ENCODE measurements around the gene DAG1. TPM values are rescaled to one million over a fixed set of nuclear protein-coding genes. Genes with fewer than 3 reads are reported as not detected.

The DAG1 gene
- total and polyA plus RNA-seq, 2 donors (not counting 1 experiment from before 2014, with no cell fraction given): 48.7 TPM

GRCh38 chr3:49570028-49570654, 100.1 kb downstream of the DAG1 start:
- Histone ChIP-seq H3K79me2 (ENCODE audit: control insufficient read depth, insufficient read depth, low read length) (no peaks in the 10 kb centered on the region), H3K27me3 (ENCODE audit: control insufficient read depth, insufficient read depth, low read length) (peaks cover 8% of the 10 kb centered on the region), H3K9ac (ENCODE audit: insufficient read depth, low read length) (no peak overlapping the region), H4K20me1 (ENCODE audit: control insufficient read depth, extremely low read depth, insufficient read depth, low read length) (no peaks in the 10 kb centered on the region), H3K4me2 (ENCODE audit: extremely low read depth, insufficient read depth, low read length) (no peak overlapping the region), H3K9me3 (ENCODE audit: control insufficient read depth, insufficient read depth, low read depth, low read length) (no peaks in the 10 kb centered on the region), H3K4me3 (replicated peaks in 1 of 4; ENCODE audit: control extremely low read depth in 1 of 4, insufficient read depth in 1 of 4, low read depth in 3 of 4, low read length in 4 of 4) (no peak overlapping the region), H3K4me1 (ENCODE audit: control insufficient read depth, extremely low read depth, insufficient read depth, low read length) (no peaks in the 10 kb centered on the region), H3K27ac (ENCODE audit: insufficient read depth, low read length) (no peak overlapping the region), H2AFZ (ENCODE audit: low read length) (no peak overlapping the region), H3K36me3 (ENCODE audit: control insufficient read depth, insufficient read depth, low read length) (no peaks in the 10 kb centered on the region)
- TF ChIP-seq EZH2 (IDR thresholded peaks at IDR 0.05; ENCODE audit: low read length, missing control alignments): no peak
- DNase-seq (ENCODE audit: low read depth in 2 of 2): no peak

GRCh38 chr3:49582177-49582576, 112.1 kb downstream of the DAG1 start:
- Histone ChIP-seq H3K36me3 (ENCODE audit: control insufficient read depth, insufficient read depth, low read length) (no peaks in the 10 kb centered on the region), H3K27ac (ENCODE audit: insufficient read depth, low read length) (no peak overlapping the region), H3K27me3 (ENCODE audit: control insufficient read depth, insufficient read depth, low read length) (no peaks in the 10 kb centered on the region), H3K9me3 (ENCODE audit: control insufficient read depth, insufficient read depth, low read depth, low read length) (no peaks in the 10 kb centered on the region), H2AFZ (ENCODE audit: low read length) (no peak overlapping the region), H3K4me3 (replicated peaks in 1 of 4; ENCODE audit: control extremely low read depth in 1 of 4, insufficient read depth in 1 of 4, low read depth in 3 of 4, low read length in 4 of 4) (no peak overlapping the region), H3K4me1 (ENCODE audit: control insufficient read depth, extremely low read depth, insufficient read depth, low read length) (no peaks in the 10 kb centered on the region), H3K4me2 (ENCODE audit: extremely low read depth, insufficient read depth, low read length) (no peak overlapping the region), H4K20me1 (ENCODE audit: control insufficient read depth, extremely low read depth, insufficient read depth, low read length) (no peaks in the 10 kb centered on the region), H3K9ac (ENCODE audit: insufficient read depth, low read length) (no peak overlapping the region), H3K79me2 (ENCODE audit: control insufficient read depth, insufficient read depth, low read length) (no peaks in the 10 kb centered on the region)
- no peak for TF ChIP-seq EZH2 (IDR thresholded peaks at IDR 0.05; ENCODE audit: low read length, missing control alignments)
- no peak for TF ChIP-seq CTCF (conservative IDR thresholded peaks at IDR 0.05 in 1 of 2, IDR thresholded peaks at IDR 0.05 in 1 of 2; ENCODE audit: low read depth in 1 of 2, low read length in 2 of 2)
- no peak for DNase-seq (ENCODE audit: low read depth in 2 of 2)

Other genes starting within 250 kb of the DAG1 start
- gene C3orf62, start 193.0 kb upstream of the DAG1 start, total RNA-seq: 1.5 TPM in 2 replicates
- gene C3orf62, start 193.0 kb upstream of the DAG1 start, polyA plus RNA-seq: 1.2 and 1.3 TPM in 2 replicates
- 20.3 and 28.7 TPM in 2 replicates for gene USP4, start 130.2 kb upstream of the DAG1 start, total RNA-seq
- 47.1 and 53.9 TPM in 2 replicates for gene USP4, start 130.2 kb upstream of the DAG1 start, polyA plus RNA-seq
- 447 and 456 TPM in 2 replicates for gene GPX1, start 111.9 kb upstream of the DAG1 start, total RNA-seq
- gene GPX1, start 111.9 kb upstream of the DAG1 start, polyA plus RNA-seq: 227 and 428 TPM in 2 replicates
- 352 and 548 TPM in 2 replicates for gene RHOA, start 58.3 kb upstream of the DAG1 start, total RNA-seq
- 727 and 1,002 TPM in 2 replicates for gene RHOA, start 58.3 kb upstream of the DAG1 start, polyA plus RNA-seq
- 14.4 and 34.5 TPM in 2 replicates for gene TCTA, start 57.8 kb upstream of the DAG1 start, total RNA-seq
- gene TCTA, start 57.8 kb upstream of the DAG1 start, polyA plus RNA-seq: 51.6 and 57.8 TPM in 2 replicates
- 0.77 and 2.6 TPM in 2 replicates for gene AMT, start 47.8 kb upstream of the DAG1 start, total RNA-seq
- gene AMT, start 47.8 kb upstream of the DAG1 start, polyA plus RNA-seq: 2.0 and 2.7 TPM in 2 replicates
- gene NICN1, start 40.9 kb upstream of the DAG1 start, total RNA-seq: 3.3 and 5.6 TPM in 2 replicates
- 9.0 and 10.5 TPM in 2 replicates for gene NICN1, start 40.9 kb upstream of the DAG1 start, polyA plus RNA-seq
- gene BSN, start 84.2 kb downstream of the DAG1 start, total RNA-seq: under 0.01 TPM in 2 replicates
- gene BSN, start 84.2 kb downstream of the DAG1 start, polyA plus RNA-seq: 0.01 TPM in 2 replicates
- gene APEH, start 204.1 kb downstream of the DAG1 start, total RNA-seq: 110 and 137 TPM in 2 replicates
- 52.6 and 75.7 TPM in 2 replicates for gene APEH, start 204.1 kb downstream of the DAG1 start, polyA plus RNA-seq
- 5.1 and 6.6 TPM in 2 replicates for gene MST1, start 219.2 kb downstream of the DAG1 start, total RNA-seq
- gene MST1, start 219.2 kb downstream of the DAG1 start, polyA plus RNA-seq: 3.5 and 4.0 TPM in 2 replicates
- gene RNF123, start 219.3 kb downstream of the DAG1 start, total RNA-seq: 19.5 and 27.1 TPM in 2 replicates
- 16.5 and 21.8 TPM in 2 replicates for gene RNF123, start 219.3 kb downstream of the DAG1 start, polyA plus RNA-seq
- under 0.01 and 0.33 TPM in 2 replicates for gene AMIGO3, start 249.4 kb downstream of the DAG1 start, total RNA-seq
- gene AMIGO3, start 249.4 kb downstream of the DAG1 start, polyA plus RNA-seq: 0.17 TPM in 1 of 2 replicates, not detected in the other